GM15510 (cell line): ENCODE results near the gene PC.

ENCODE experiments used
- POLR2A ChIP-seq: IDR thresholded peaks from 3 replicates; pipeline ENCODE4 v1.6.1; 2011; ENCODE audit warnings: borderline replicate concordance; ENCODE audit not compliant: insufficient read length; ENCODE audit errors: extremely low read depth

The PC gene

DNA sequence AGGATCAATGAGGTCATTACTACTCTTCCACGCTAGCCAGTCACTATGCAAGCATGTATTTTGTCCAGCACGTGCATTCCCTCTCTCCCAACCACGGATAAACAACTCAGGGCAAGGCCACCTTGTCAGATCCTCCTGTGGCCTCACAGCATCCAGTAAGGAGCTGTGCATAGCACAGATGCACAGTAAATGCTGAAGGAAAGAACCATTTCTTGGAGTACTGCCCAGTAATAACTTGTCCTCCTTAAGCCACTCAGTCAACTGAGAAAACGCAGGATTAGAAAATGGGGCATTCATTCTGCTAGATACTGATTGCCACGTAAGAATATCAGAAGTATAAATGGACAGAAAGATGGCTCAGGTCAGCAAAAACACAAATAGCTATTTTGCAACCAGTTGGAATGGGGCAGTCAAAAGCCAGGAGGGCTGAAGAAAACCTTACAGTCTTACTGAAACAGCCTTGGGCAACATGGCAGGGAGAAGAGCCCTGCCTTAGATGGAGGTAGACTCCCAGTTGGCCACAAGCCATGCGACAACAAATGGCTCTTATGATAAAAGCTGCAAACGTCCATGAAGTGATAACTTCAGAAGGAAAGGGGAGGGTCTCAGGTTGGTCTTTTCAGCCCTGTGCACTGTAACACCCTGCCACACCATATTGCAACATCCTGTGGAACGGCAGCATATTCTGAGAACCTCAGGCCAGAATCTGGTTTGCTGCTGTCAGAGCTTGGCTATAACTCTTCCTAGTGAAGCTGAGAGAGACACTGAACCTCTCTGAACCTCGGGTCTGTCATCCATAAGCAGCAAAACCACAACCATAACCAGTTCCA, 23.0 kb downstream of the PC start:
- no peak for TF ChIP-seq POLR2A

DNA sequence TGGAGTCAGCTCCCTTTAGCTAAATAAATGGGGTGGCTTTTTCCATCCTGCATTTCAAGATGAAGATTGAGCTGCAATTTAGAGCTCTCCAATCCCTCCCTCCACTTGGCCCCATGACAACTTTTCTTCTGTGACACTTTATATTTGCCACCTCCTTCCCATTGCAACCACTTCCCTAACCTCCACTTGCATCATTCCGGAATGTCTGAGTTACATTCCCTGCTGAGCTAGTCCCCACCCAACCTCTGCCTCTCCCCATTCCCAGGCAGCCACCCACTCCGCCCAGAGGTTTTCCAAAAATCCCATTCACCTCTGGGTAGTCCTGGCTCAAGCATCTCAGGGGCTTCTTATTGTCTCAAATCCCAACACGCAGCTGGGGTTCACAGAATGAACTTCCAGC, 24.7 kb downstream of the PC start:
- no peak for TF ChIP-seq POLR2A

DNA sequence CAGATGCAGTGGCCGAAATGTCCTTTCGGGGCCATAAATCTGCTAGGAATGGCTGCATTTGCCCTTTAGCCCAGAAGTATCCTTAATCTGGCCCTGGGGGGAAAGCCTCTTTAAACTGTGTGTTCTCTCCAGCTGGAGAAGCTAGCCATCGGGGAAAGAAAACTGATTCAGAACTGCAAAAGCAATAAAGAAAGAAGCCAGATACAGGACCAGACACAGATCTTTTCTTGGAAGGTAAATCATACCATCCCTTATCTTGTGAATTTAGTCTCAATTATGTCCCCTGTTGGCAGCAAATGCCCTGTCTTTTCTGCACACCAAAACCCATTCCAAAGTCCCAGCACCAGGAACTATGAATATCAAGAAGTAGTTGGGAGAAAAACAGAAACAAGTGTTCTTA, 25.6 kb downstream of the PC start:
- no peak for TF ChIP-seq POLR2A

DNA sequence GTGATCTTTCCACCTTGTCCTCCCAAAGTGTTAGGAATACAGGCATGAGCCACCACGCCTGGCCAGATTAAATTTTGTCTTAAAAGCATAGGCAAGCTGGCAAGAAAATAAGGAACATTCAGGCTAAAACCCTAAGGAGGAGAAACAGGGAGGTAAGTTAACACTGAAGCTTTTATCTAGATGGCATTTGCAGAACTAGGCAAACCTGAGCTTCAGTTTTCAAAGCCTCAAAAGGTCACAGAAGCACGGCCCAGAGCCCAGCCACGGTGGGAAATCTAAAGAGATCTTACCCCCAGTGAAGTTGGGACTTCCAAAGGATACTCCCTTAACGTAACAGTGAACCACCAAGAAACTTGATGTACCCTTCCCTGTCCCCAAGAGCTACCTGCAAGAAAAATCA, 28.4 kb downstream of the PC start:
- no peak for TF ChIP-seq POLR2A

DNA sequence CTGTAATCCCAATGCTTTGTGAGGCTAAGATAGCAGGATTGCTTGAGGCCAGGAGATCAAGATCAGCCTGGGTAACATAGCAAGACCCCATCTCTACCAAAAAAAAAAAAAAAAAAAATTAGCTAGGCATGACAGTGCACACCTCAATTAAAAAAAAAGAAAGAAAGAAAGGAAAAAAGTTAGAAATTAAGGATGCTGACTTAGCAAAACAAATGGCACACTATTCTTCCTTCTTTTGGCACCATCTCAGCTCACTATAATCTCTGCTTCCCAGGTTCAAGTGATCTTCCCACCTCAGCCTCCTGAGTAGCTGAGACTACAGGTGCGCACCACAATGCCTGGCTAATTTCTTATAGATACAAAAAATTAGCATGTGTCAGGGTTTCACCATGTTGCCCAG, 33.9 kb downstream of the PC start:
- TF ChIP-seq POLR2A: no peak

DNA sequence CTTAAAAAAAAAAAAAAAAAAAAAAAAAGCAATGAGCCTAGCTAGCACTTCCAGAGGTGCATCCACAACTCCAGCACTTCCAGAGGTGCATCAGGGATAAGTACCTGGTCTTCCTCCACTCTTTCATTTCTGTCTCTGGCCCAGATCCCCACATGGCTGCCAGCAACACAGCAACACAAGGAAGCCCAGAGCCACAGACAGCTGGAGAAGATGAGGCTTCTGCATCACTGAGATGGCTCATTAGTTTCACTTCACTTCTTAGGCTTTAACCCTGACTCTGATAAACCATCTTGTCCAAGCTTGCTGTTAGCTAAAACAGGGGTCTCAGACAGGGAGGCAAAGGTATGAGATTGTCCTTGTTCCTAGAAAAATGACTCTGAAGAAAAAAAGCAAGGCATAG, 35.6 kb downstream of the PC start:
- TF ChIP-seq POLR2A: no peak

DNA sequence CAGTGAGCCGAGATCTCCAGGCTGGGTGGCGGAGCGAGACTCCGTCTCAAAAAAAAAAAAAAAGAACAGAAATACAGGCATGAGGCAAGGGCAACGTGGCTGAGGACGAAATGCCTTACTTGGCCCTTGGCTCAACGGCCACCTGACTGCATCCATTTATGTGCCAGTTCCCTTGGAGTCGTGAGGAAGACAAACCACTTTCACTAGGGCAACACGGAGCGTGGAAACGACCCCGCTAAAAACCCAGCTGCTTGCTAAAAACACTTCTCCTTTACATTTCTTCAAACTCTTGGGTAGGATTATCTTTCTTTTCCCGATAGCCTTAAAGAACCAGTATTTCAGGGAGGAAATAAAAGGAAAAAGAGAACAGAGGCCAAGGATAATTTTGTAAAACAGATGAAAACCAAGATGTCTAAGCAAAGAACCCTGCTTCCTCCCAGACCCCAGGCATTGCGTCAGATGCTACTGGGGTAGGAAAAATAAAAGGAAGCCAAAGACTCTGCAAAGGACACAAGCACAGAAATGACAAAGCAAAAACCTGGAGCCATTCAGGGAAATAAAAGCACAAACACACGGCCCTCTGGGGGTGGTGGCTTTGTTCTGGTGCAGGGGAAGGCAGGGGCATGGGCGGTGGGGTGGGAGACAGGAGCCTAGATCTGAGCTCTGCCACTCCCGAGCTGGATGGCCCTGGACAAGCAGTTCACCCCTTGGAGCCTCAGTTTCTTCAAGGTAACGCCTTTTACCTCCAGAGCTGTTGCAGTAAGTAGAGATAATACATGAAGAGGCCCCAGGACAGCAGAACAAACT, 37.0 kb downstream of the PC start:
- TF ChIP-seq POLR2A: no peak

DNA sequence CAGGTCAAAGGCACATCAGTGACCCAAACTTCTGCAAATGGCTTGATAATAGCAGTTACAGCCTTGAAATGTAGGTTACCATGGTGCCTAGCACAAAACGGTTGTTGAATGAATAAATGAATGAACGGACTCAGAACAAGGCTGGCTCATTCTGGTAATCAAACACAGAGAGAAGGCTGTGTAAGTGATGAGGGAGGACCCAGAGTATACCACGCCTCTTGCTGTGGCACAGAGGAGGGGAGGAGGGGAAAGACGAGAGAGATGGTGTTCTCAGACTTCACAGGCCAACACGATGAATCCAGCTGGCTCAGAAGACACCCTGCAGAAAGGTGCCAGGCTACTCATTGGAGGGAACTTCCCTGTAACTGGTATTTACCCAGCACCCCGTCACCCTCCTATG, 38.3 kb downstream of the PC start:
- no peak for TF ChIP-seq POLR2A

DNA sequence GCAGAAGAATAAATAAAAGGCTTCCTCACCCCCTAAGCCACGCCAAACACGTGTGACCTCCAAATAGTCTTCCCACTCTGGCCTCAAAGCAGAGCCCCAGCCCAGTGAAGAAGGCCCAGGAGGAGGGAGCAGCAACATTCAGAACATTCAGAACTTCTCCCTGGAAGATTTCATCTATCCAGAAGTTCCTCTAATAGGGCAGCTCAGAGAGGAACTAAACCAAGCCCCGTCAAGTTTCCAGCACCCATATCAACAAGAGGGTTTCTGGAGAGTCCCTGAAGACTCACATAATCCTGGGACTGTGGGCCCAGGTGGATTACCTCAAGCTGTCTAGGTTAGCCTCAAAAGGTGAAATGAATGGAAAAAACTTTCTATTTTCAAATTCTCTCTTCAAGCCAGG, 39.4 kb downstream of the PC start:
- no peak for TF ChIP-seq POLR2A

DNA sequence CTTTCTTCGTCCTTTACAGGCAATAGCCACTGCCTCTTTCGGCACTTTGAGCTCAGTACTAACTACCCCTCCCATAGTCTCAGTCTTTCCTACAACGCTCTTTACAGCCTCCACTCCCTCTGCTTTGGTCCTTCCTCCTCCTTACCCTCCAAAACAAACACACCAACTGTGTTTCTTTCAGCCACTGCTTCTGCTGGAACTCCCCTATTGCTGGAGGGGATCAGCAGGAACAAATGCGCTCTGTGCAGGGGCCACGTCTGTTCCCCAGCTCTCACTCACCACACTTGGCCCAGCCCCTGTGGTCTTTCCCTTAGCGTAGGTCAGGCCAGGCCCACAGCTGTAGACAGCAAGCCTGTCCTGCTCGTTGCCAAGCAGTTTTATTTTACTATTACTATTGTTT, 42.3 kb downstream of the PC start:
- no peak for TF ChIP-seq POLR2A

DNA sequence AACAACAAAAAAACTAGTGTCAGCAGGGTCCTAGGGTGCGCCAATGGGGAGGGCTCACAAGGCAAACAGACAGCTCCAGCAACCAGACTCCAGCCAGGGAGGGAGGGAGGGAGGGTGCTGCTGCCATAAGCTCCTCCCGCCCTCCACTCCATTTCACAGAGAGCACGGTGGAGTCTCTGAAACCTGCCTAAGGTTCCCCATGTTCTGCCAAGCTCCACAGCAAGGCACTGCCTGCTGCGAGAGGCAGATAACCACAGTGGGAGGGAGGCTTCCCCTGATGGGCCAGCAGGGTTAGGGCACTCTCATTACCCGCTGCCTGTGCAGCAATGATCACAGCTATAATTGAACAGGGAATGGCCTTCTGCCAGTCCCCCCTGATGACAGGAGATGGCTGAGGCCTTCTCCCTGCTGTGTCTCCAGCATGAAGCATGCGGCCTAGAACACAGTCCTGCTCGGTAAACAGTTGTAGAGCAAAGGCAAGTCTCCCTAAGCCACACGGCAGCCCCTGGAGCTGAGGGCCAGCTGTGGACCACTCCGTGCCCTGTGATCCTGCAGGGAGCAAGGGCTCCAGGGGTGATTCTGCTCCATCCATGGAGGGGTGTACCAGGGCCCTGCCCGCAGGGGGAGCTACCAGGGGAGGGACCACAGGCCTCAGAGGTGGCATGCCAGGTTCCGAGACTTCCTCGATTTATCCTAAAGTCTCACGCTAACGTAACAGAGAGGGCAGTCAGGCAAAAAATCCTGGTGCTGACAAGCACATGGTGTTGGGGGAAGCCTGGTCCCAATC, 42.9 kb downstream of the PC start:
- TF ChIP-seq POLR2A: no peak

DNA sequence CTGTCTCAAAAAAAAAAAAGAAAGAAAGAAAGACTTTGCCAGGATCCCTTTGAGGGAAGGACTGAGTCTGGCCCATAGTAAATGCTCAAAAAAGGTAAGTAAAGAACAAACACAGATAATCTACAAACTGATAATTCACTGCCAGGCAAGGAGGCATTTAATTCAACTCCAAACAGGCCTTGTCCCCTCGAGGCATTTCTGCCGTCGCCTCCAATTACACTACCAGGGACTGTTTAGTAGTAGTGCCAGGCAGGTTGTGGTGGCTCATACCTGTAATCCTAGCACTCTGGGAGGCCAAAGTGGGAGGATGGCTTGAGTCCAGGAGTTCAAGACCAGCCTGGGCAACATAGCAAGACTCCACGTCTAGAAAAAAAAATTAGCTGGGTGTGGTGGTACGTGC, 43.7 kb downstream of the PC start:
- no peak for TF ChIP-seq POLR2A

DNA sequence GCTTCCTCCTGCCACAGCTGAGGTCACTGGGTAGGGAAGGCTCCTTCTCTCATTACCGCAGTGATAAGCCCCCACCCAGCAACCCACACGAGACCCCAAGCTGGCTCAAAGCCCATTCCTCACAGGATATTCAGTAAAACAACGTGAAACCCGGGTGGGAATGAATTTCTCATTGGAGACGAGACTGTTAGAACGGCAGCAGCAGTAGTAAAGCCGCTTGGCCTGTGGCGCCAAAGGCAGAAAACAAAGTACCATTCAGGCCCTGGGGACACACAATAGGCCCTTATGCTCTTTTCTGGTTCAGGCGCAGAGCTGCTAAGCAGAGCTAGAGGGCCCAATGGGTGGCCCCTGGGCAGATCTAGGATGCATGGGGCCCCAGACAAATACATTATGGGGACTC, 45.3 kb downstream of the PC start:
- TF ChIP-seq POLR2A: no peak

DNA sequence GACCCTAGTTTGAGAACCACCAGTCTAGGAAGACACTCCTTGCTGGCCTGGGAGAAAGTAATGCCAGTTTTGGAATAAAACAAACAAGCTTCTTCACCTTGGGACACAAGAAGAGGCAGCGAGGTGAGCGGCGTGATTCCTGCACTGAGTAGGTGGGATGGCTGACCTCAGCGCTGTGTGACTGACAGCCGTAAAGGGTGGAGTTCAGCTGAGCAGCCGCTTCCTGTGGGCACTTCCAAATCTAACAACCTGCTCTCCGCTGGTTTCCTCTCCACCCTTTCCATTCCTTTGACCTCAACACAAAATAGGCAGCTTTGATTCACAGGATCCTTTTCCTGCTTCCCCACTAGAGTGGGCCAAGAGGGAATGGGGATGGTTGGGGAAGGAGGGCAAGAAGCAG, 45.8 kb downstream of the PC start:
- no peak for TF ChIP-seq POLR2A

DNA sequence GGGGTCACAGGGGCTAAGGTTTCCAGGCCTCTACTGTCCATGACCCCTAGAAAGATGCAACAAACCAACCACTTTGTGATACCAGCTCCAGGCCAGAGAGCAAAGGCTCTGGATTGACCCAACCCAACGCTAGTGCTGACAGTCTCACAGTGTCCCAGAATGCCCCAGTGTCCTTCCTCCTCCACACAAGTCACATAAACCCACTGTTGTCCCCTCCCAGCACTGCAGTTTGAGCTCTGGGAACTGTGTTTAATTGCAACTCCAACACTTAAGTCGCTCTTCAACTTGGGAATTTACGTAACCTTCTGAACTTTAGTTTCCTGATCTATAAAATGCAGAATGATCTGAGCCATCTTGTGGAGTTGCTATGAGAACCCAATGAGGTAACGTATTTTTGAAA, 47.5 kb downstream of the PC start:
- no peak for TF ChIP-seq POLR2A

DNA sequence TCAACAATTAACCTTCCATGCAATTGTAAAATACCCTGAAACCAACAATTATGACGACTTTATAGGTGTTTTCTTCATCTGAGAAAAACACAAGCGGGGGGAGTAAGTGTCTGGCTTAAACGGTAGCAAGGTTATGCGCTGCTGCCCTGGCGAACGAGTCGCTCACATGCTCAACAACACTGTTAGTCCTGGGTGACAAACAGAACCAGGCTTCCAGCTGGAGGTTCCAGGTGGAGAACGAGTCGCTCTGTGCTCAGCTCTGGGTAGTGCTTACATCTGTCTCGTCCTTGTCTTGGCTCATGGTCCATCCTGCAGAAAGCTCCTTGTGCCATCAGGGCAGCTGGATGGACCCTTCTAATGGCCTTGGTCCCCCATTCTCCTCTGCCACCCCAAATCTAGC, 48.2 kb downstream of the PC start:
- no peak for TF ChIP-seq POLR2A

DNA sequence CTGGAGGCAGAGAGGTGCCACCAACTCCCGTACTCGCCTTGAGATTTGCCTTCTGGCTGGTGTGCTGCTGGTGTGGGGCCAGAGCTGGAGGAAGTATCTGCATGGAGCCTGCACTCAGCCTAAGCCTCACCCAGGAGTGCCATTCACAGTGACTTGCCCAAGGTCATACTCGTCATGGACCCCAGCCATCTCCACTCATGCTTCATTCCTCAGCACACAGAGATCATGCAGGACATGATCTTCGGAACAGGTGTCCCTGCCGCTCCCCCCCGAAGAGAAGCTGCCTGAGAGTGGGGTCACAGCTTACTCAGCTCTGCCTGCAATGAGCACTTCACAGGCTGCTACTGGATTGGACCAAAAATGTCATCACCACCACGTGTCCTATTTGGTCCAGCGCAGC, 49.0 kb downstream of the PC start:
- no peak for TF ChIP-seq POLR2A
